ENCODE results near the gene SLC17A8. TPM values are rescaled to one million over a fixed set of nuclear protein-coding genes. Genes with fewer than 3 reads are reported as not detected.

The SLC17A8 gene
- total RNA-seq, 1 donor from 2014 or later: not detected

DNA sequence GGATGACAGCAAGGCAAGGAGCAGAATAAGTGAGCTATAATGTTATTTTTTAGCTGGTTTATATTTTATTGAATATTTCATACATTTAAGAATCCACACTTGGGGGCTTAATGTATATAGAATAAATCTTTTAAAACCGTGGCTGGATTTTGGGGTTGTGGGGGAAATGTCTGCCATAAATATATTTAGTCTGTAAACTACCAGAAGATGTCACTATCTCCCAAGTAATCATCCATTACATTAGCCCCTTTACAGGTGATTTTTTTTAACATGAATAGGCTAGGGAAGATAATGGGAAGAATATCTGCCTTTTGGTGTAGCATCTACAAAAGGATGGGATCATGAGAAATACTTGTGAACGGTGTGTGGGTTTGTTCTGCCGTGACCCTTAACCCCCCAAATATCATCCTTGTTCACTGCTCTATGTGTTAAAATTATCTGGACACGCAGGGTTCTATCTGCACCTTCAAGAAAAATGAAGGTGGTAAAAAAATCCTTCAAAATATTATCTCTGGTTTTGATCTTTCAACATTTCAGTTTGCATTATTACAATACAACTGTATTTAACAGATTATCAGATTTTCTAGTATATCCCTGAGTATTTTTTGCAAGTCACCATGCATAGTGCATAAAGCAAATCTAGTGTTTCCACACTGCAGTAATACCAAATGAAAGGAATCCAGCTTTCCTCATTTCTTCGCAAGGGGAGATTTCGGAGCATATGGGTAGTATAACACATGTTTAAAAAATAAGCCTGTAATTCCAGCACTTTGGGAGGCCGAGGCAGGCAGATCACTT lies 8.0 kb upstream of the SLC17A8 start:
- Histone ChIP-seq H4K20me1 (ENCODE audit: insufficient read depth, low read length) (no peaks in the 10 kb centered on the region), H3K79me2 (ENCODE audit: insufficient read depth, low read length) (no peaks in the 10 kb centered on the region), H3K9me3 (ENCODE audit: insufficient read depth, low read depth, low read length) (no peaks in the 10 kb centered on the region), H3K4me1 (ENCODE audit: insufficient read depth, low read length) (no peaks in the 10 kb centered on the region), H3K36me3 (ENCODE audit: insufficient read depth, low read length) (no peaks in the 10 kb centered on the region), H3K27ac (ENCODE audit: low read depth, low read length) (no peak overlapping the region), H3K4me3 (ENCODE audit: insufficient read depth, low read depth, low read length) (no peak overlapping the region), H3K27me3 (ENCODE audit: insufficient read depth, low read length) (no peaks in the 10 kb centered on the region), H3K4me2 (ENCODE audit: low read length) (no peak overlapping the region), H2AFZ (ENCODE audit: low read depth, low read length) (no peak overlapping the region), H3K9ac (ENCODE audit: low read length) (no peak overlapping the region)
- H3K36me3 Mint-ChIP-seq (ENCODE audit: low read depth, unreplicated experiment): no peaks in the 10 kb centered on the region
- DNase-seq (ENCODE audit: low read depth): peak; percentile 4
- H3K9me3 Mint-ChIP-seq (ENCODE audit: unreplicated experiment): peaks cover 3% of the 10 kb centered on the region
- FAIRE-seq: no peak
- no peak overlapping the region for H3K27ac Mint-ChIP-seq (ENCODE audit: unreplicated experiment)
- TF ChIP-seq CTCF (IDR thresholded peaks at IDR 0.05; ENCODE audit: insufficient read depth, low read depth, low read length) (peak; percentile 43), EZH2 (IDR thresholded peaks at IDR 0.05; ENCODE audit: insufficient read depth, low read length) (no peak)
- H3K4me3 Mint-ChIP-seq (ENCODE audit: unreplicated experiment): no peak overlapping the region
- H3K4me1 Mint-ChIP-seq (ENCODE audit: low read depth, unreplicated experiment): no peaks in the 10 kb centered on the region
- no peaks in the 10 kb centered on the region for H3K27me3 Mint-ChIP-seq (ENCODE audit: low read depth, unreplicated experiment)

DNA sequence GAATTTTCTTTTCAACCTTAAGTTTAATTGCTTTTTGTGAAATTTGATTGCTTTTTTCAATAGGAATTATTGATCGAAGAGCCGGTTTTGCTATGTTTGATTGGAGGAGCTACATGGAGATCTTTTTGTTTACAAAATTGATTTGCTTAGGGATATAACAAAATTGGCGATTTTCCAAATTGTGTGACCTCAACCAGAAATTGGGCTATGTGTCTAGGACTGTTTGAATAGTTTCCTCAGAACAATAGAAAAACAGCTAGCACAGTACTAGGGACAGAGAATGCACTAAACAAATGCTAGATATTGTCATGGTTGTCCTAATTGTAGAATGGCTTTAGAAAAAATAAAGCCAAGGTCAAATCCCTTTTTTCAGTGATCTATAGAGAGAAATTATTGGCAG lies 2.4 kb downstream of the SLC17A8 start:
- no peak overlapping the region for H3K9ac ChIP-seq (ENCODE audit: low read length)
- no peak overlapping the region for H2AFZ ChIP-seq (ENCODE audit: low read depth, low read length)
- Mint-ChIP-seq H3K9me3 (ENCODE audit: unreplicated experiment) (no peaks in the 10 kb centered on the region), H3K27ac (ENCODE audit: unreplicated experiment) (no peak overlapping the region), H3K4me3 (ENCODE audit: unreplicated experiment) (no peak overlapping the region), H3K4me1 (ENCODE audit: low read depth, unreplicated experiment) (no peaks in the 10 kb centered on the region), H3K27me3 (ENCODE audit: low read depth, unreplicated experiment) (peaks cover 19% of the 10 kb centered on the region), H3K36me3 (ENCODE audit: low read depth, unreplicated experiment) (no peaks in the 10 kb centered on the region)
- H4K20me1 ChIP-seq (ENCODE audit: insufficient read depth, low read length): no peaks in the 10 kb centered on the region
- TF ChIP-seq EZH2 (IDR thresholded peaks at IDR 0.05; ENCODE audit: insufficient read depth, low read length) (no peak), CTCF (IDR thresholded peaks at IDR 0.05; ENCODE audit: insufficient read depth, low read depth, low read length) (no peak)
- H3K27me3 ChIP-seq (ENCODE audit: insufficient read depth, low read length): peaks cover 12% of the 10 kb centered on the region
- no peaks in the 10 kb centered on the region for H3K4me1 ChIP-seq (ENCODE audit: insufficient read depth, low read length)
- no peak overlapping the region for H3K4me2 ChIP-seq (ENCODE audit: low read length)
- H3K79me2 ChIP-seq (ENCODE audit: insufficient read depth, low read length): no peaks in the 10 kb centered on the region
- FAIRE-seq (no peak), DNase-seq (ENCODE audit: low read depth) (no peak)
- H3K36me3 ChIP-seq (ENCODE audit: insufficient read depth, low read length): no peaks in the 10 kb centered on the region
- H3K9me3 ChIP-seq (ENCODE audit: insufficient read depth, low read depth, low read length): no peaks in the 10 kb centered on the region
- no peak overlapping the region for H3K4me3 ChIP-seq (ENCODE audit: insufficient read depth, low read depth, low read length)
- H3K27ac ChIP-seq (ENCODE audit: low read depth, low read length): no peak overlapping the region

DNA sequence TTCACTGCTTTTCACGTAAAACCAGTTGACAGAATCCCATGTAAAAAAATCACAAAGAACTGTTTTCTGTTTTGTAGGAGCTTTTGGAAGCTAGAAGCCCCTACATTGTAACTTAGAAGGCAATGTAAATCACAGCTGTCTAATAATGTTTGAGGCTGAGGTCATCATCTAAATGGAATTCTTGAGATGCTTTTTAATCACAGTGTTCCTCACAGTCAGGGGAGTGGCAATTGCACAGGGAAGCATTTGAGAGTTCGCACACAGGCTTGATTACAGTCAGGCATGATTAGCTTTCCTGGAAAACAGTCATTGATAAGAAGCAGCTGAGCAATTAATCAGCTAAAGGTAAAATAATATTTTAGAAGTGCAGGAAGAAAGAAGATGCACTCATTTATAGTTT lies 2.9 kb downstream of the SLC17A8 start:
- Histone ChIP-seq H4K20me1 (ENCODE audit: insufficient read depth, low read length) (no peaks in the 10 kb centered on the region), H3K9ac (ENCODE audit: low read length) (no peak overlapping the region), H3K27me3 (ENCODE audit: insufficient read depth, low read length) (peaks cover 12% of the 10 kb centered on the region), H3K27ac (ENCODE audit: low read depth, low read length) (no peak overlapping the region), H3K36me3 (ENCODE audit: insufficient read depth, low read length) (no peaks in the 10 kb centered on the region), H2AFZ (ENCODE audit: low read depth, low read length) (no peak overlapping the region), H3K4me2 (ENCODE audit: low read length) (no peak overlapping the region), H3K4me3 (ENCODE audit: insufficient read depth, low read depth, low read length) (no peak overlapping the region), H3K79me2 (ENCODE audit: insufficient read depth, low read length) (no peaks in the 10 kb centered on the region), H3K9me3 (ENCODE audit: insufficient read depth, low read depth, low read length) (no peaks in the 10 kb centered on the region), H3K4me1 (ENCODE audit: insufficient read depth, low read length) (no peaks in the 10 kb centered on the region)
- DNase-seq (ENCODE audit: low read depth) (peak; percentile 54), FAIRE-seq (no peak)
- peaks cover 17% of the 10 kb centered on the region for H3K27me3 Mint-ChIP-seq (ENCODE audit: low read depth, unreplicated experiment)
- H3K9me3 Mint-ChIP-seq (ENCODE audit: unreplicated experiment): no peaks in the 10 kb centered on the region
- TF ChIP-seq EZH2 (IDR thresholded peaks at IDR 0.05; ENCODE audit: insufficient read depth, low read length): no peak
- TF ChIP-seq CTCF (IDR thresholded peaks at IDR 0.05; ENCODE audit: insufficient read depth, low read depth, low read length): no peak
- H3K36me3 Mint-ChIP-seq (ENCODE audit: low read depth, unreplicated experiment): no peaks in the 10 kb centered on the region
- H3K4me1 Mint-ChIP-seq (ENCODE audit: low read depth, unreplicated experiment): no peaks in the 10 kb centered on the region
- peak overlapping the region; percentile 42 for H3K27ac Mint-ChIP-seq (ENCODE audit: unreplicated experiment)
- no peak overlapping the region for H3K4me3 Mint-ChIP-seq (ENCODE audit: unreplicated experiment)

Measured in astrocyte (in vitro differentiated cells and primary cell).